Pancreas (tissue), 10 donors: ENCODE results near the gene CXCL9. TPM values are rescaled to one million over a fixed set of nuclear protein-coding genes. Genes with fewer than 3 reads are reported as not detected.

Source experiments
- ATAC-seq, 4 donors: fragments of 200-7000 bp; cut with Tn5 transposase; one replicate each; pipeline versions ENCODE4 v1.8.0 to v1.9.1; 2020; ENCODE audit warnings: mild to moderate bottlenecking in 4 of 4, moderate library complexity in 4 of 4
- DNase-seq, 6 donors: peaks; one replicate each; pipeline ENCODE4 v3.0.0-alpha.2; 2020
- FAIRE-seq: peaks from 2 replicates; lab custom pipeline; 2012; peaks lifted over from hg19 to GRCh38; lab: Jason Lieb, UNC
- H3K27ac ChIP-seq, 4 donors: fragments of 200-600 bp; sonication (generic); 1 replicate in 3 of 4; 2 replicates in 1 of 4; pipeline versions ENCODE4 v1.5.0 to v1.8.0; 2020
- H3K27me3 ChIP-seq, 4 donors: fragments of 200-600 bp; one replicate each; pipeline ENCODE4 v1.8.0; 2021
- H3K36me3 ChIP-seq, 3 donors: fragments of 200-600 bp; sonication (generic) in 1 of 3; one replicate each; pipeline versions ENCODE4 v1.5.0 to v1.8.0; 2020 to 2021
- H3K4me1 ChIP-seq, 3 donors: fragments of 200-600 bp; one replicate each; pipeline ENCODE4 v1.8.0; 2021
- H3K4me3 ChIP-seq, 4 donors: fragments of 200-600 bp; sonication (generic) in 2 of 4; one replicate each; pipeline versions ENCODE4 v1.5.0 to v1.8.0; 2020 to 2021
- H3K9me3 ChIP-seq, 4 donors: fragments of 200-600 bp; one replicate each; pipeline ENCODE4 v1.8.0; 2021
- CTCF ChIP-seq, 4 donors: fragments of 200-600 bp; sonication (generic) in 3 of 4; IDR thresholded peaks; one replicate each; pipeline versions ENCODE4 v1.5.0 to v1.8.0; 2021; ENCODE audit warnings: antibody characterized with exemption in 4 of 4
- WGBS, 2 donors: extraction: QIAGEN DNeasy Blood & Tissue Kit; methylation state at CpG; one replicate each; pipeline ENCODE4 v1.1.7; 2013; 5-methylcytosine and 5-hydroxymethylcytosine counted together
- intact Hi-C, 3 donors: fragments of 100-400 bp; cut with DNase I; formaldehyde crosslinking; loops; one replicate each; pipeline versions ENCODE4 v1.11.1 to v1.14.2; 2022
- polyA plus RNA-seq, 2 donors: library from polyadenylated mRNA; stranded (reverse); fragments of 200-250 nt; gene quantifications; one replicate each; pipeline ENCODE4 v1.2.3, GENCODE V29; 2013
- total RNA-seq, 6 donors: library from RNA; stranded (reverse); fragmentation: NEBNext Ultra II Directional in 4 of 6; extraction: Animal tissue kit (Norgen Biotek cat#: 25700) in 4 of 6; gene quantifications; one replicate each; pipeline versions ENCODE4 v1.2.1 to v1.2.4, GENCODE V29; 2021 to 2023
- donor health status: healthy with polysubstance abuse.
- donor health status: DM: no; HTN: no; CAD: no; lungs with moderate emphysema.
- donor health status: DM: no; HTN: no; CAD: no.
- donor health status: control.
- donor health status: control.
- donor health status: Bipolar disorder and iron deficiency.
- donor health status: DM: yes; HTN: yes; CAD: no.
- donor health status: DM: no; HTN: no; CAD: no.
- donor health status: DM: no; HTN: no; CAD: no.
- donor health status: DM: yes; HTN: yes; CAD: no.

Gene CXCL9
- total and polyA plus RNA-seq, 8 donors = 0.05 to 0.87 (median 0.16) TPM; not detected in 1

DNA sequence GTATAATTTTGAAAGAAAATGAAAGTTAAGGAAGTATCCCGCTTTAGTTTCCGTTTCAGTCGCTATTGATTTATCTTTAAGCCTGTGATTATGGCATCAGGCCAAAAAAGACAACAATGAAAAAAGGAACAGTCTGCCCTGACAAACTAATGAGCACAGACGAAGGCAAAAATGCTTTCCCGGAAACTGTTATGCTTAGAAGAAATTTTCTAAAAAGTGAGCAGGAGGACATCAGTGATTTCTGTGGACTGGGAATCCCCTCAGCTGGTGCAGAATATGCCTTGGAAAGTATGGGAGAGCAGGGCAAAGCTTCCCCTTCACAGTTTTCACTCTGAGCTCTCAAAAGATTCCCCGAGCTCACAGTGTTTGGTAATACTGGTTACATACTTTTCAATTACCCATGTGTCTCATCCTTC lies 21.0 kb upstream of the CXCL9 start:
- DNase-seq (no peak), ATAC-seq (peak; percentile 56 to 76 (median 74)), FAIRE-seq (peak; percentile 5)
- intact Hi-C loops = no loop called here
- H3K4me3 ChIP-seq = peak overlapping the region in 2 of 4 donors; percentile 22 to 37
- H3K4me1 ChIP-seq = no peaks in the 10 kb centered on the region
- H3K9me3 ChIP-seq = no peaks in the 10 kb centered on the region
- no peaks in the 10 kb centered on the region for H3K36me3 ChIP-seq
- H3K27ac ChIP-seq = peak overlapping the region in 2 of 4 donors; percentile 42 to 49
- WGBS, 2 donors = 2% methylated on average over 6 of the region's 6 CpGs
- no peaks in the 10 kb centered on the region for H3K27me3 ChIP-seq
- no peak for TF ChIP-seq CTCF (IDR thresholded peaks at IDR 0.05)

DNA sequence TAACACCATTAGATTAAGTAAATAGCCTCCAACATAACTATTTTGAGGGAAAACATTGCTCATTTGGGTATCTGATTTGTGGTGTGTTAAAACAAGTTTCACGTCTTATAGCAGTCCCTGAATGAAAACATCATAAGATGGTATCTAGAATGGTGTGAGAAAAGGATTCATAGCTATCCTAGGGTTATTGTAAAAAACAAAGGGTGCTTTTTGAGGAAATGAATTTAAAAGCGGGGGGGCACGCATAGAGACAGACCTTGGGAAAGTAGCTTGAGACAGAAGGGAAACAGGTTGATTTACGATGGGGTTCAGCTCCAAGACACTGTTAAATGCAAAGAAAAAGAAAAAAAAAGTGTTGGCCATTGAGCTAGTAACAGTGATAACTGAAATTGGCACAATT lies 16.8 kb upstream of the CXCL9 start:
- Histone ChIP-seq H3K27ac (no peak overlapping the region), H3K9me3 (no peaks in the 10 kb centered on the region), H3K4me3 (no peak overlapping the region), H3K36me3 (no peaks in the 10 kb centered on the region), H3K4me1 (no peaks in the 10 kb centered on the region), H3K27me3 (no peaks in the 10 kb centered on the region)
- WGBS, 2 donors = 78 to 83% methylated on average over 4 of the region's 4 CpGs
- no peak for TF ChIP-seq CTCF (IDR thresholded peaks at IDR 0.05)
- FAIRE-seq = no peak
- intact Hi-C loops = no loop called here
- no peak for ATAC-seq
- no peak for DNase-seq

GRCh38 chr4:76023389-76023788 lies 16.1 kb upstream of the CXCL9 start, which contains the start of gene CXCL10:
CXCL10 (minus strand) TSS chr4:76023497; CDS start chr4:76023431, 66 bp downstream.
- no peak within 1 kb of the TSS for H3K4me3 ChIP-seq
- no peaks in the 10 kb centered on the region for H3K9me3 ChIP-seq
- no peaks in the 10 kb centered on the region for H3K4me1 ChIP-seq
- FAIRE-seq (no peak), DNase-seq (no peak), ATAC-seq (peak; percentile 35 to 84 (median 53))
- TF ChIP-seq CTCF (IDR thresholded peaks at IDR 0.05) = no peak
- intact Hi-C loops = no loop called here
- H3K36me3 ChIP-seq = no peaks in the 10 kb centered on the region
- H3K27me3 ChIP-seq = no peaks in the 10 kb centered on the region
- no peak within 1 kb of the TSS for H3K27ac ChIP-seq
- WGBS, 2 donors = 37 to 45% methylated on average over 3 of the region's 3 CpGs

DNA sequence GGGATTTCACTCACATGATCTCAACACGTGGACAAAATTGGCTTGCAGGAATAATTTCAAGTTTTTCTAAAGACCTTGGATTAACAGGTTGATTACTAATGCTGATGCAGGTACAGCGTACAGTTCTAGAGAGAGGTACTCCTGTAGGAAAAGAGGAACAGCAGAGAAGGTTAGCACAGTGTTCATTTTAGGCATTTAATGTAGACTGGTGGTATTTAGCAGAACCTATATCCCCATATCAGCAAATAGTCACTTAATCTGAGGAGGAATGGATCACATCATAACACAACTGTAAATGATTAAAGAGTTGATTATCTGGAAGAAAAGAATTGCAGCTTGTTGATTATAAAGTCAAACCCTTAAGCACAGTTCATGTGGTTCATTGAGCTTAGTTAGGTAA lies 15.4 kb upstream of the CXCL9 start:
- FAIRE-seq (no peak), ATAC-seq (no peak), DNase-seq (no peak)
- Histone ChIP-seq H3K27me3 (no peaks in the 10 kb centered on the region), H3K4me1 (no peaks in the 10 kb centered on the region), H3K27ac (no peak overlapping the region), H3K9me3 (no peaks in the 10 kb centered on the region), H3K36me3 (no peaks in the 10 kb centered on the region), H3K4me3 (no peak overlapping the region)
- WGBS, 2 donors = 42 to 45% methylated on average over 2 of the region's 2 CpGs
- intact Hi-C loops = no loop called here
- TF ChIP-seq CTCF (IDR thresholded peaks at IDR 0.05) = no peak

DNA sequence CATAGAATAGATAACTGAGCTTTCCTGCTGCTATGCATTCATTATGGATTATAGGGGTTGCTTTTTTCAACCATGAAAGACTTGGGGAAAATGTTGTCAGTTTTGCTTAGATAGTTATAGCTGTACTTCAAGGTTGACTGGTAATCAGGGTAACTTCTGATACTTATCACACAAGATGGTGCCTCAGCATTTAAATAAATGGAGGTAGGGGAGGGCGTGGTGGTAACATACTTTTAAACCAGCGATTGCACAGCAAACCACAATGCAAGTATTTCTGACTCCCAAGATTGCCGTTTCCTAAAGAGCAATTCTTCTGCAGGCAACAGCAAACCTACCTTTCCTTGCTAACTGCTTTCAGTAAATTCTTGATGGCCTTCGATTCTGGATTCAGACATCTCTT lies 14.7 kb upstream of the CXCL9 start:
- no peaks in the 10 kb centered on the region for H3K36me3 ChIP-seq
- no peaks in the 10 kb centered on the region for H3K27me3 ChIP-seq
- 86 to 89% methylated on average over 4 of the region's 4 CpGs for WGBS, 2 donors
- no peaks in the 10 kb centered on the region for H3K9me3 ChIP-seq
- intact Hi-C loops = no loop called here
- no peak overlapping the region for H3K27ac ChIP-seq
- H3K4me1 ChIP-seq = no peaks in the 10 kb centered on the region
- no peak for TF ChIP-seq CTCF (IDR thresholded peaks at IDR 0.05)
- no peak overlapping the region for H3K4me3 ChIP-seq
- FAIRE-seq (no peak), ATAC-seq (no peak), DNase-seq (no peak)
